Middle frontal gyrus (tissue), 1 donor: ENCODE results near the gene FGF6.

ENCODE experiments used
- DNase-seq: peaks from one replicate; pipeline ENCODE4 v3.0.0-alpha.2; 2015; ENCODE audit warnings: low spot score; ENCODE audit errors: extremely low spot score

Gene FGF6

GRCh38 chr12:4447151-4447550 lies 1.5 kb upstream of the FGF6 start:
- DNase-seq, result no peak

GRCh38 chr12:4446335-4446734 lies 720 bp upstream of the FGF6 start:
- DNase-seq, result no peak

DNA sequence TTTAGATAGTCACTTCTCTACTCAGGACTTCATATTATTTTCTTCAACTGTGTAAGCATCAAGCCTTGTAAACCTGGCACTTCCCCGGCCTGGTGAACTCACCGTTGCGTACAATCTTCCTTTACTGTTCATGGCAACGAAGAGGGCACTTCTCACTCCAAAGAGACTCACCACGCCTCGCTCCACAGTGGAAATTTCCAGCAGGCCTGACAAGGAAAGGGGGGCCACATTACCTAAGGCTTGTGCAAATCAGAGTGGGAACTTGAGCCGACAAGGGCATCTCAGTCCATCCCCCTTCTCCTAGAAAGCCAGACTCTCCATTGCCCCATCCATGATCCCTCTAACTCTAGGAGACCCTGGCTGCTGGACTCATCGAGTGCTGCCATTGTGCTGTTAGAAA lies 1.6 kb downstream of the FGF6 start:
- no peak for DNase-seq

GRCh38 chr12:4443616-4444015 lies 2.0 kb downstream of the FGF6 start:
- no peak for DNase-seq

GRCh38 chr12:4441355-4442335 lies 4.0 kb downstream of the FGF6 start:
- no peak for DNase-seq

- DNase-seq, result no peak
These were observed 5.3 kb downstream of the FGF6 start for GRCh38 chr12:4440187-4440941.

- DNase-seq, result no peak
These were observed 5.9 kb downstream of the FGF6 start for GRCh38 chr12:4439736-4440135.

GRCh38 chr12:4438834-4439596 lies 6.6 kb downstream of the FGF6 start:
- no peak for DNase-seq

- DNase-seq, result no peak
These were observed 10.1 kb downstream of the FGF6 start for GRCh38 chr12:4435537-4435936.

GRCh38 chr12:4434706-4435425 lies 10.7 kb downstream of the FGF6 start:
- DNase-seq, result no peak

DNA sequence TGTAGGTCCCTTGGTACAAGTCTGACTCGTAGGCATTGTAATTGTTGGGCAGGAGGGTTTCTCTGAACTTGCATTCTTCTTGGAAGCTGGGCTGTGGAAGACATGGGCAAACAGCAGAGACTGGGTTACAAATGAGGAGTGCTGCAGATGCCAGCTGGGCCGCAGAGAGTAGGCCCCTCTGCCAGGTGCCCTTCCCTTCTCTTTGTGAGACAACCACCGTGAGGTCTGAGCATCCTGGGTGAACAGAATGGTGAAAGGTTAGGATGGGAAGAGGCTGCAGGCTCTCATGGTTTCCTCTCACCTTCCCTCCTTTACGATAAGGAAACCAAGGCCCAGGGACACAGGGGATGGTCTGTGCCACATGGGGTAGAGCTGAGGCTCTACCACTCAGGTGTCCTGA lies 11.3 kb downstream of the FGF6 start:
- DNase-seq, result no peak

DNA sequence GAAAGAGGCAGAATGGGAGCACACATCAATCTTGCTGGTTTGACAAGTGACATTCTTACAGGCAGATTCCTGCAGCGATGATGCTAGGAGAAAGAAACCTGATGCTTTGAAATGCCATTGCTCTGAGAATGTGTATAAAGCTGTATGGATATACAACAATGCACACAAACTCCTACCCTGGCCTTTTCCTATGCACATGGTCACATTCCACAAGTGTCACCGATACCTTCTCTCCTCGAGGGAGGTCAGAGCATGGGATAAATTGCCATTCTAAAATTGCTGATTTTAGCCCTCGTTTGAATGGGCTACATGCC lies 11.9 kb downstream of the FGF6 start:
- no peak for DNase-seq

GRCh38 chr12:4432878-4433744 lies 12.5 kb downstream of the FGF6 start:
- no peak for DNase-seq

- DNase-seq, result no peak
These were observed 13.7 kb downstream of the FGF6 start for GRCh38 chr12:4431866-4432265.

DNA sequence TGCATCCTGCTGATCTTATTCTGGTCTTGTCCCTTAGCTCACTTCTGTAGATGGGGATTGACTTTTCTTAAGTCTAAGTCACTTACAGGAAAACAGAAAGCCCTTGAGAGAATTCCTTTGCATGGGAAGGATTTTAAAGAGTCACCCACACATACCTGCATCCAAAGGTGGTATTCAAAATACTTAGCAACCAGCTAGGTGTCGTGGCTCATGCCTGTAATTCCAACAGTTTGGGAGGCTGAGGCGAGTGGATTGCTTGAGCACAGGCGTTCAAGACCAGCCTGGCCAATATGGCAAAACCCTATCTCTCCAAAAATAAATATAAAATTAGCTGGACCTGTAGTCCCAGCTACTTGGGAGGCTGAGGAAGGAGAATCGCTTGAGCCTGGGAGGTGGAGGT lies 14.2 kb downstream of the FGF6 start:
- no peak for DNase-seq

- no peak for DNase-seq
These were observed 21.2 kb downstream of the FGF6 start for GRCh38 chr12:4424422-4424821.

- no peak for DNase-seq
These were observed 22.0 kb downstream of the FGF6 start for GRCh38 chr12:4423528-4424195.

DNA sequence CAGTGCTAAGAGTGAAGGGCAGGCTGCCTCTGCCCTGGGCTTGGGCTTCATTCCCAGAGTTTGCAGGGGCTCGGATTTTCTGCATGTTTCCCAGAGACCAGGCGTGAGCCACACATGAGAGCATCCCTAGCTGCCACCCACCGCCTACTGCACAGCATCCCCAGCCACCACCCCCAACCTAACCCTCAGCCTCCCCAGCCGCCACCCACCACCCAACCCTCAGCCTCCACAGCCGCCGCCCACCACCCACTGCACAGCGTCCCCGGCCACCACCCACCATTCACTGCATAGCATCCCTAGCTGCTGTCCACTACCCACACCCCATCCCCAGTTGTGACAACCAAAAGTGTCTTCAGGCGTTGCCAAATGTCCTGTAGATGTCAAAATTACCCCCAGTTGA lies 22.6 kb downstream of the FGF6 start:
- no peak for DNase-seq

GRCh38 chr12:4421590-4422031 lies 24.0 kb downstream of the FGF6 start:
- DNase-seq, result no peak
